HL-60/S4 treated with phorbol 12-myristate 13-acetate at 8.2 ng/mL for 4 days and 3 days (cell line): ENCODE data around the gene DOCK3.

Experiments
- in situ Hi-C: fragments of 300-500 bp; cut with MboI; formaldehyde crosslinking; loops from 2 replicates; pipeline ENCODE4 v1.15.0; 2022; ENCODE audit warnings: low sequenced_read_pairs

The DOCK3 gene

DNA sequence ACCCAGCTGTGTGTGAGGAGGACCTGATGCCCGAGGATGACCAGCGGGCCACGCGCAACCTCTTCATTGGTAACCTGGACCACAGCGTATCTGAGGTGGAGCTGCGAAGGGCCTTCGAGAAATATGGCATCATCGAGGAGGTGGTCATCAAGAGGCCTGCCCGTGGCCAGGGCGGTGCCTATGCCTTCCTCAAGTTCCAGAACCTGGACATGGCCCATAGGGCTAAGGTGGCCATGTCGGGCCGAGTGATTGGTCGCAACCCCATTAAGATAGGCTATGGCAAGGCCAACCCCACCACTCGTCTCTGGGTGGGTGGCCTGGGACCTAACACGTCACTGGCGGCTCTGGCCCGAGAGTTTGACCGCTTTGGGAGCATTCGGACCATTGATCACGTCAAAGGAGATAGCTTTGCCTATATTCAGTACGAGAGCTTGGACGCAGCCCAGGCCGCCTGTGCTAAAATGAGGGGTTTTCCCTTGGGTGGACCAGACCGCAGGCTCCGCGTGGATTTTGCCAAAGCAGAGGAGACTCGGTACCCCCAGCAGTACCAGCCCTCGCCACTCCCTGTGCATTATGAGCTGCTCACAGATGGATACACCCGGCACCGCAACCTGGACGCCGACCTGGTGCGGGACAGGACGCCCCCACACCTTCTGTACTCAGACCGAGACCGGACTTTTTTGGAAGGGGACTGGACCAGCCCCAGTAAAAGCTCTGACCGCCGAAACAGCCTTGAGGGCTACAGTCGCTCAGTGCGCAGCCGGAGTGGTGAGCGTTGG lies 717.8 kb downstream of the DOCK3 start:
- in situ Hi-C loops, result loop anchor here (25.0 kb wide), 1 partner anchor 780 kb away; the partner anchor contains the start of genes CISH and MAPKAPK3

DNA sequence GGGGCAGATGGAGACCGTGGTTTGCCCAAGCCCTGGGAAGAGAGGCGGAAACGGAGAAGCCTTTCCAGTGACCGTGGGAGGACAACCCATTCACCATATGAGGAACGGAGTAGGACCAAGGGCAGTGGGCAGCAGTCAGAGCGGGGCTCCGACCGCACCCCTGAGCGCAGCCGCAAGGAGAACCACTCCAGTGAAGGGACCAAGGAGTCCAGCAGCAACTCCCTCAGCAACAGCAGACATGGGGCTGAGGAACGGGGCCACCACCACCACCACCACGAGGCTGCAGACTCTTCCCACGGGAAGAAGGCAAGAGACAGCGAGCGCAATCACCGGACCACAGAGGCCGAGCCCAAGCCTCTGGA lies 718.4 kb downstream of the DOCK3 start:
- in situ Hi-C loops, result loop anchor here (25.0 kb wide), 1 partner anchor 781 kb away; the partner anchor contains the start of genes CISH and MAPKAPK3

DNA sequence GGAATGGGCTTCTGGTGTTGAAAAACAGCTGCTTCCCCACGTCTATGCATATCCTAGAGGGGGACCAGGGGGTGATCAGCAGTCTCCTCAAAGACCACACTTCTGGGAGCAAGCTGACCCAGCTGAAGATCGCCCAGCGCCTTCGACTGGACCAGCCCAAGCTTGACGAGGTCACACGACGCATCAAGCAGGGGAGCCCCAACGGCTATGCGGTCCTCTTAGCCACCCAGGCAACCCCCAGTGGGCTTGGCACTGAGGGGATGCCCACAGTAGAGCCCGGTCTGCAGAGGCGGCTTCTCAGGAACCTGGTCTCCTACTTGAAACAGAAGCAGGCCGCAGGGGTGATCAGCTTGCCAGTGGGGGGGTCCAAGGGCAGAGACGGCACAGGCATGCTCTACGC lies 718.8 kb downstream of the DOCK3 start:
- in situ Hi-C loops, result loop anchor here (25.0 kb wide), 1 partner anchor 781 kb away; the partner anchor contains the start of genes CISH and MAPKAPK3

DNA sequence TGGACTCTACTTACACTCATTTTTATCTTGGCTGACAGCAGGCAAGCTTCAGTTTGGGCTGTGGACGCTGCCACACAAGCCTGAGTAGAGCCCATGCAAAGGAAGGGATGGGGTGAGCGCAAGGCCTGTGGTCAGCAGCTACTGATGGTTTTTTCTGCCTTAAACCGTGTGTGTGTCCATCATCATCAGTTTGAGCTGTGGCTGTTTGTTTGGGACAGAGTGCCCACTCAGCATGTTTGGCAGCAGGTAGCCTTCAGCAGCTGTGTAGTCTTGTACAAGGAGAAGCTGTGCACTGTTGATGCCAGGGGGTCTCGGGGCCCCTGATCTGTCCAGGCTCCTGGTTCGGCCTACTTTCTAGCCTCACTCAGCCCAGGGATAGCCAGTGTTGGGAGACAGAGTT lies 719.8 kb downstream of the DOCK3 start:
- in situ Hi-C loops, result loop anchor here (25.0 kb wide), 1 partner anchor 782 kb away; the partner anchor contains the start of genes CISH and MAPKAPK3

DNA sequence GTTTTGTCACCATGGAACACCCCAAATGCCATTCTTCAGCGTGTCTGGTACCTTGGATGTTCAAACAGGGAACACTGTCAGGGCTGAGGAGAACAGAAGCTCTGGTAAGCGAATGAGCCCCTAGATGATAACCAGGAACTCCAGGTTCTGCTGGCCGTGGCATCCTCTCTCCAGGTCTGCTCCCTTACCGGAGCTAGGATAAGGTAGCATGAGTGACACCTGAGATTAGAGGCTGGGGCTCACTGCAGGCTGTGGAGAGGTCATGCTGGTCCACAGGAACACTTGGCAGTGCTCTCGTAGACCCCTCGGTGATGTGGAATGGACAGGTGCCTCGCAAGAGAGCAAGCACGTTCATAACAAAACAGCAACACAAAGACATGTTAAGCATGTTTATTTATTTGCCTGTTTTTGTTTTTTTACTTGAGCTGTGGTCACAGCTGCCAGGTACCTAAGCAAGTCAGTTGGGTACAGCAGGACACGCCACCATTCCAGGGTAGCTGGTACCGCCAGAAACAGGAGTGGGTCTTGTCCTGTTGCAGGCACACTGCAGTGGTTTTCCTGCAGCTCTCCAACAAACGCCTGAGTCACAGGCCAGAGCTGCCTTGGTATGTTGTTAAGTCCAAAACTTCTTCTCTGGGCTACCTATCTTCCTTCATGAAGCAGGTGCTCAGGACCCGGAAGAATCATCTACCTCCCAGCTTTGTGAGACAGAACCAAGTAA lies 720.9 kb downstream of the DOCK3 start:
- in situ Hi-C loops, result loop anchor here (25.0 kb wide), 1 partner anchor 783 kb away; the partner anchor contains the start of genes CISH and MAPKAPK3

DNA sequence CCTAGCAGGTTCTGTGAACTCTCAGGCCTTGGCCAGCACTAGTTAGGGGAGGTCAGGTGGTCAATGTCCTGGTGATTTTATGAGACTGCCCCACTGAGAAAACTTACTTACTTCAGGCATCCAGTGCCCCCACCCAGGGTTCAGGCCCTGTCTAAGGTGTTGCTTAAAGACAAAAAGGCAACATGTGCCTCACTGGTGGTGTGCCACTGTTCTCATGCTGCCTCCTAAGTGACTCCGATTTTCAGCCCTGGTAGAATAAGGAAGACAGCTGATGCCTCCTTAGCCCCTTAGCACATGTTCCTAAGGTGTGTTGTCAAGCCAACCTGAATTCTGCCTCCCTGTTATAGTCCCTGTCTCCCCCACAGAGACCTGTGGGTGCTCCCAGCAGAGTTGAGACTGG lies 721.7 kb downstream of the DOCK3 start:
- in situ Hi-C loops, result loop anchor here (25.0 kb wide), 1 partner anchor 784 kb away; the partner anchor contains the start of genes CISH and MAPKAPK3

DNA sequence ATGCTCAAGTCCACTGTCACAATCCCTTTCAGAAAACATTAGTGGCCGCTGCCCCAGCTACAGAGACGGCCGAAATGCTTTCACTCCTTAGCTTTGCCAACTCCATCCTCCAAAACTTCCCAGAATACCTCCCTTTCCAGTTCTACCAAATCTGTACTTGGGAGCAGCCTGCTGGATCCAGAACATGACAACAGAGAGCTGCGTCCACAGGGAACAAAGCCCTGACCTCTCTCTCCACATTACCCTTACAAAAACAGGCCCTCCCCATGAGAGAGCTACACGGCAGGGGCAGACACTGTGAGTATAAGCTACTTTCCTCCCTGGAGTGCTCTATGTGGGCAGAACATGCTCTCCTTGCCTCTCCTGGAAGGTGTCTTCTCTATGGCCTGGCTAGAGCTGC lies 722.7 kb downstream of the DOCK3 start:
- in situ Hi-C loops, result loop anchor here (25.0 kb wide), 1 partner anchor 785 kb away; the partner anchor contains the start of genes CISH and MAPKAPK3

DNA sequence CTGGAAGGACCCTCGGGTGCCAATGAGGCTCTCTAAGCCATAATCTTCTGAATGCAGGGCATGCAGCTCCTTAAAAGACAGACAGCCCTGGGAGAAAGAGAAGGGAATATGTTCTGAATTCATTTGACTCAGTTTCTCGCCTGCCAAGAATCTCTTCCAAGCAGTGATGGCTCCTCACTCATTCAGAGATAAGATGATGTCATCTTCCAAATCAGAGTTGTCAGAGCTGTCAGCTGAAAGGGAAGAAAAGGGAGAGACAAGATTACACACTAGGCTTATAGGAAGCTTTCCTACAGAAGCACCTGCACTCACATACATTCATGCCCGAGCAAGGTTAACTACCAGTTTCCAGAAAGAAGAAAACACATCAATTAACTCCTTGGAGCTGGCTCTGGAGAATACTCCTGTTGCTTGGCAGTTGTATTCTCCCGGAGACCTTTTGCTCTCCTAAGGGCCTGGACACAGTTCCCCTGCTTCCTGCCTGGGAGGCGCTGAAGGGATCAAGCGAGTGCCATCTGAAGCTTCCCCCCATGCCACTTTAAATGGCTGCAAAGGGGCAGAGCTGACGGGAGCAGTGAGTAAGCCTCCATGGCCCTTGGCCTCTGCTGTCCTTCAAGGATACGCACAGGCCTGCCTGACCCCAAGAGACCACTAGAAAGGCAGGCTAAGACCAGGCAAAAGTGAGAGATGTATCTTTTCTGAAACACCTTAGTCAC lies 724.0 kb downstream of the DOCK3 start:
- in situ Hi-C loops, result loop anchor here (25.0 kb wide), 1 partner anchor 786 kb away; the partner anchor contains the start of genes CISH and MAPKAPK3

DNA sequence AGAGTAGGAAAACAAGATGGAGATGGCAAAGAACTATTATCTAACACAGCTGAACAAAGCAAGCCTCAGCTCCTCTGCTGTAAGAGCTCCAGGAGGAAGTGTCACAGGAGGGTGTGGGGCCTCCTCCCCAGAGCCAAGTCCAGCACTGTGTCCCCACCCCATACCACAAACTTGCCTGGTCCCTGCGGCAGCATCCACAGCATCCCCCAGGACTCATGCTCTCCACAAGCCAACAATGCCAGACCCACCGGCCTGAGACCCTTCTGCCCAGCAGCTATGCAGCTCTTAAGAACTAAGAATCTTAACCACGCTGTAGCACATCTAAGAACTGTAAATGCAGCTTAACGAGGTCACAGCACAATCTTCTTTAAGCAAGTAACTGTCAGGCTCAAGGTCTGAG lies 725.4 kb downstream of the DOCK3 start:
- in situ Hi-C loops, result no loop called here

DNA sequence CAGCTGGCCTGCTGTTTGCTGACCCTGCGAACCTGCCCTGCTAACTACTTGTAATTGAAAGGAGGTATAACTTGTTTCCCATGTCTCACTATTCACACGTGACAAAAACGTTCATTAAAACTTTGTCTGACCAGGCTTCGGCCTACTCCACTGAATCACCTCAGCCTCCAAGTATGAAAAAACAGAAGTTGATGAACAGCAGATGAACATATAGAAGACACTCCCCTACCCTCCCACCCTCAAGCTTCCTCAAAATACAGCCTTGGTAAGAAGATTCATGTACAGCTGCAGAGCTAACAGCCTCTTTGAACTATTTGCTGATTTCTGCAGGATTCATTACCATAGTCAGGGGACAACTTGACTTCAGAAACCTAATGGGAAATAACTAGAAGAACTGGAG lies 727.0 kb downstream of the DOCK3 start:
- in situ Hi-C loops, result no loop called here

DNA sequence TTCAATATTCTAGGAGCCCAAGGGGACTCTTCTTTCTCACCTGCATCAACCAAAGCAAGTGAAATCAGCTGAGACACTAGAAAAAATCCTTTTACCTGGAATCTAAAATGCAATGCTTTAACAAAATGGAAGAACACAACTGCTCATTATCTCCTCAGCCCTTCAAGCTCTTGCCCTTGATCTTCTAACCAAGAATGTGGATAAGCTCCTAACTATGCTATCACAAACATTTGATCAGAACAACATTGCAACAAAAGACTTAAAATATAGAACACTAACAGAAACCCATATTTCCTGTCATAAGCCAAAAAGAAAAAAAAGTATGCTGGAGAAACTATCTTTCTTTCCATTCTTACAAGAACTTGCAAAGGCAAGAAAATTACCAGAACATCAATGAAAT lies 728.9 kb downstream of the DOCK3 start:
- in situ Hi-C loops, result no loop called here

DNA sequence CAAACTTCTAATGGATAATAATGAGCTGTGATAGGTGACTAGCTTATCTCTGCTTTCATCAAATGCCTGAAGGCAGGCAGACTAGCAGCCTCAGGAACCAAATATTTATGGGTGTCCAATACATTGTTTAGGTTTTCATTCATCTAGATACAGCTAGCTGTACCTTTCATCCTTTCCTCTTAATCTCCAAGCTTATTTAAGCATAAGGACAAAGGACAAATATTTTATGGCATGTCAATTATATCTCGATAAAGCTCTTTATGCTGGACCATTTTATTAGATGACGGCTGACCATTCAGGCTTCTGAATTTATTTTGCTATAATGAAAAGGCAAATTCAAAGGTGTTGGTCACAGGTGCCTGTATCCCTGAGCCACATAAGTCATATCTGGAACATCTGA lies 733.3 kb downstream of the DOCK3 start:
- in situ Hi-C loops, result no loop called here

DNA sequence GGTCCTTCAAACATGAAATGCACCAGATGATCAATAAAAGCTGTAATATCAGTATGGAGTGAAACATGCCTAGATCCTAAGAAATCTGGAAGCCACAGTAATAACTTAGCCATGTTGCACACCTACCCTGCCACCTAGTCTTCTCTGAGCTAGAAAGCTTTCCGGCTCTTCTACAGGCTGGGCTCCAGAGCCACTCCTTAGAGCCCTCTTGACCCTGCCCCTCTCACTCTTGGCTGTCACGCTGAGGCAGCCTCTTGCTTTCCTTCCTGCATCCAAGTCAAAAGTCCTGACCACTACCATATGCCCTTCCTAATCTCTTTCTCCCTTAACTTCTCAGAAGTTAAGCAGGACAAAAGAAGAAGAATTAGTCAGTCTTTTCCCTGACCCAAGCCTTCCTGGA lies 734.1 kb downstream of the DOCK3 start:
- in situ Hi-C loops, result no loop called here

DNA sequence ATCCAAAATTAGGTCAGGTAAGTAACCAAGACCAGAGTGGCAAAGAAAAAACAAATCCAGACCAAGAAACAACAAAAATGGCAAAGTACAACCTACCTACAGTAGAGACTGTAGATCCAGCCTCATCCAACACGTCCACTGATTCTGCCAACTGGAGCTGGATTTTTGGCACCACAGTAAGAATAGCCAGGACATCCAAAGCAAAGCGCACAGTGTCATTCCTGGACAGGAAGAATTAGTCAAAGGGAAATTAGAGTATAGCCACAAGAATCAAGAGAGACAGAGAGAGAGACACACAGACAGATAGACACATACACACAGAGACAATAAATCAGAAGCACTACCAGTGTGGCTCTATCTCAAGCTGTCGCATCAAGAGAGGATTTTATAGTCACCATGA lies 747.5 kb downstream of the DOCK3 start:
- in situ Hi-C loops, result no loop called here

DNA sequence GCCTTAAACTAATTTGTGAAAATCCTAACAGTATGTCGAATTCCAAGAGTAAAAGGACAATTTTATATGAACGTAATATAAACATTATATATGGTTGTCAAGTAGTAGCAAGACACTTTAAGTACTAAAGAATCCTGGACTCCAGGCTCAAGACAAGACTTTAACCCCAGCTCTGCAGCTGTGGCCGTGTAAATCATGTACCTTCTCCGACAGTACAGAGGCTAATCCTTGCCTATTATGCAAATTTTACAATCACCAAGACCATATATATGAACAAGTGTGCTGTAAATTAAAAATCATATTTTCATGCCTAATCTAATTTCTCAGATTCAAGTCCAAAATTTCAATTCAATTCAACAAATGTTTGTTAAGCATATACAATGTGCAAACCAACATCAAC lies 752.2 kb downstream of the DOCK3 start:
- in situ Hi-C loops, result no loop called here

DNA sequence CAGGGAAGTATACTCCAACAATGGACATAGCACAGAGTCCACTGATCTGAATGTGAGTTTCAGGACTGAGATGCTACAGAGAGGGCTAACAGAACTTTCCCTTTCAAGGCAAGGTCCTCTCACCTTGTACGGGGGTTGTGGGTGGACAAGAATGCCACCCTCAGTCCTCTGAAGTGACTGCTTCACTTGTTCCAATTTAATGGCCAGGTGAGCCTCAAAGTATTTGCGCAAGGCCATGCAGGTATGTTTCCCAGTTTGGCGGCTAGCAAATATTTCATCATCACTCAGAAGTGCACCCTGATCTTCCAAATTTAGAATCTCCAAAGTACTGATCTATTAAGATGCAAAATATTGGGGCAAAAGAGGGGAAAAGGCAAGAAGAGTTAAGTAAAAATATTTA lies 754.4 kb downstream of the DOCK3 start:
- in situ Hi-C loops, result no loop called here
